H1 (cell line): Measurements from ENCODE around the gene KISS1R. TPM values are rescaled to one million over a fixed set of nuclear protein-coding genes. Genes with fewer than 3 reads are reported as not detected.

ENCODE experiments used
- CTCF ChIA-PET: fragments of 300-600 bp; sonication (Branson Sonifier 250); formaldehyde crosslinking; loops from one replicate; lab custom pipeline; 2021; ENCODE audit not compliant: partially characterized antibody; lab: Charles Lee
- POLR2A ChIA-PET: fragments of 300-600 bp; sonication (Branson Sonifier 250); formaldehyde crosslinking; loops from one replicate; lab custom pipeline; 2021; ENCODE audit warnings: inconsistent platforms; ENCODE audit not compliant: partially characterized antibody; lab: Charles Lee
- DNase-seq, 2 experiments: peaks; one replicate each; pipeline versions ENCODE4 v3.0.0 to v3.0.0-alpha.2; 2010 to 2022; ENCODE audit warnings: low spot score in 2 of 2, low read depth in 1 of 2, mixed read lengths in 1 of 2
- FAIRE-seq: peaks from 2 replicates; lab custom pipeline; 2011; peaks lifted over from hg19 to GRCh38; lab: Jason Lieb, UNC
- H2AFZ ChIP-seq: 2 replicates; pipeline ENCODE4 v1.8.1; 2012; ENCODE audit warnings: low read length, inconsistent platforms
- H2AK5ac ChIP-seq: 2 replicates; pipeline ENCODE4 v1.6.1; 2013; ENCODE audit warnings: low read depth, low read length
- H2BK120ac ChIP-seq: replicated peaks from 2 replicates; pipeline ENCODE3; 2013; ENCODE audit warnings: low read depth, low read length, inconsistent platforms
- H2BK12ac ChIP-seq: 2 replicates; pipeline ENCODE4 v1.6.1; 2013; ENCODE audit warnings: low read depth, low read length
- H2BK15ac ChIP-seq: 2 replicates; pipeline ENCODE4 v1.6.1; 2013; ENCODE audit warnings: low read length
- H2BK20ac ChIP-seq: 2 replicates; pipeline ENCODE4 v1.6.1; 2013; ENCODE audit warnings: low read length
- H2BK5ac ChIP-seq: 2 replicates; pipeline ENCODE4 v1.6.1; 2013; ENCODE audit warnings: low read depth, low read length
- H3K14ac ChIP-seq: 2 replicates; pipeline ENCODE4 v1.6.1; 2013; ENCODE audit warnings: inconsistent platforms; ENCODE audit not compliant: insufficient read length
- H3K18ac ChIP-seq: 2 replicates; pipeline ENCODE4 v1.6.1; 2013; ENCODE audit warnings: low read length; ENCODE audit errors: extremely low read depth
- H3K23ac ChIP-seq: 2 replicates; pipeline ENCODE4 v1.6.1; 2013; ENCODE audit warnings: inconsistent platforms; ENCODE audit not compliant: insufficient read length
- H3K23me2 ChIP-seq: 2 replicates; pipeline ENCODE4 v1.6.1; 2013; ENCODE audit warnings: low read depth, low read length
- H3K27ac ChIP-seq: 2 replicates; pipeline ENCODE4 v1.6.1; 2011; ENCODE audit warnings: low read depth, low read length, inconsistent platforms
- H3K27me3 ChIP-seq, 4 experiments: replicated peaks in 1 of 4; 1 replicate in 1 of 4; 2 replicates in 3 of 4; pipeline versions ENCODE4 v1.6.1 to v1.8.1; 2011 to 2013; ENCODE audit warnings: low read length in 3 of 4, mild to moderate bottlenecking in 3 of 4, inconsistent platforms in 2 of 4, mixed read lengths in 2 of 4, moderate library complexity in 1 of 4; ENCODE audit not compliant: control insufficient read depth in 3 of 4, insufficient read depth in 3 of 4; ENCODE audit errors: extremely low read depth in 1 of 4
- H3K36me3 ChIP-seq, 4 experiments: 2 replicates each; pipeline versions ENCODE4 v1.6.1 to v1.8.1; 2011 to 2013; ENCODE audit warnings: mild to moderate bottlenecking in 4 of 4, low read length in 3 of 4, moderate library complexity in 2 of 4, control low read depth in 1 of 4, inconsistent platforms in 1 of 4; ENCODE audit not compliant: insufficient read depth in 4 of 4, control insufficient read depth in 2 of 4
- H3K4ac ChIP-seq: replicated peaks from 2 replicates; pipeline ENCODE3; 2013; ENCODE audit warnings: low read length, low read depth, mixed read lengths, inconsistent platforms; ENCODE audit not compliant: insufficient read length
- H3K4me1 ChIP-seq, 4 experiments: replicated peaks in 1 of 4; 1 replicate in 1 of 4; 2 replicates in 3 of 4; pipeline versions ENCODE4 v1.6.1 to v1.8.1; 2011 to 2013; ENCODE audit warnings: low read length in 3 of 4, inconsistent platforms in 2 of 4, mixed read lengths in 1 of 4; ENCODE audit not compliant: insufficient read depth in 4 of 4, control insufficient read depth in 3 of 4
- H3K4me2 ChIP-seq, 2 experiments: 2 replicates each; pipeline versions ENCODE4 v1.6.1 to v1.8.1; 2011 to 2013; ENCODE audit warnings: low read depth in 2 of 2, low read length in 2 of 2, control low read depth in 1 of 2, inconsistent platforms in 1 of 2, mild to moderate bottlenecking in 1 of 2; ENCODE audit not compliant: insufficient read depth in 1 of 2
- H3K4me3 ChIP-seq, 4 experiments: fragments of 200-600, 300-600 bp in 1 of 4; sonication (generic), shearing (Covaris generic), sonication (Bioruptor Twin) in 1 of 4; 2 replicates each; pipeline versions ENCODE4 v1.5.1 to v1.8.1; 2011 to 2016; ENCODE audit warnings: low read length in 4 of 4, low read depth in 3 of 4, control low read depth in 2 of 4, inconsistent platforms in 2 of 4, mild to moderate bottlenecking in 2 of 4, mixed read lengths in 1 of 4, moderate library complexity in 1 of 4; ENCODE audit not compliant: insufficient read depth in 2 of 4; ENCODE audit errors: extremely low read depth in 1 of 4
- H3K56ac ChIP-seq: replicated peaks from 2 replicates; pipeline ENCODE3; 2013; ENCODE audit warnings: low read depth, mild to moderate bottlenecking, mixed read lengths, low read length, inconsistent platforms; ENCODE audit not compliant: insufficient read length
- H3K79me1 ChIP-seq: 2 replicates; pipeline ENCODE4 v1.6.1; 2013; ENCODE audit warnings: low read depth, low read length, control low read depth
- H3K79me2 ChIP-seq, 2 experiments: 2 replicates each; pipeline versions ENCODE4 v1.6.1 to v1.8.1; 2012 to 2013; ENCODE audit warnings: low read length in 2 of 2, mild to moderate bottlenecking in 2 of 2, inconsistent platforms in 1 of 2; ENCODE audit not compliant: insufficient read depth in 2 of 2, control insufficient read depth in 1 of 2
- H3K9ac ChIP-seq, 4 experiments: replicated peaks in 1 of 4; 1 replicate in 1 of 4; 2 replicates in 3 of 4; pipeline versions ENCODE4 v1.6.1 to v1.8.1; 2011 to 2013; ENCODE audit warnings: low read depth in 3 of 4, low read length in 3 of 4, control low read depth in 2 of 4, mild to moderate bottlenecking in 2 of 4, moderate library complexity in 2 of 4, inconsistent platforms in 1 of 4; ENCODE audit errors: extremely low read depth in 1 of 4
- H3K9me3 ChIP-seq, 2 experiments: 2 replicates each; pipeline versions ENCODE4 v1.6.1 to v1.8.1; 2012 to 2013; ENCODE audit warnings: mild to moderate bottlenecking in 2 of 2, moderate library complexity in 2 of 2, control low read depth in 1 of 2, inconsistent platforms in 1 of 2, low read depth in 1 of 2, low read length in 1 of 2, mixed read lengths in 1 of 2; ENCODE audit not compliant: insufficient read depth in 2 of 2
- H4K20me1 ChIP-seq, 2 experiments: replicated peaks in 1 of 2; 2 replicates each; pipeline versions ENCODE3 to v1.8.1; 2011 to 2013; ENCODE audit warnings: inconsistent platforms in 2 of 2, low read length in 2 of 2, mild to moderate bottlenecking in 1 of 2; ENCODE audit not compliant: insufficient read depth in 2 of 2, control insufficient read depth in 1 of 2
- H4K5ac ChIP-seq: 2 replicates; pipeline ENCODE4 v1.6.1; 2013; ENCODE audit warnings: low read length, low read depth, mixed read lengths, inconsistent platforms; ENCODE audit not compliant: insufficient read length
- H4K8ac ChIP-seq: 2 replicates; pipeline ENCODE4 v1.8.0; 2013; ENCODE audit warnings: mild to moderate bottlenecking, moderate library complexity, low read length, inconsistent platforms; ENCODE audit not compliant: insufficient read depth; ENCODE audit errors: extremely low read depth
- H4K91ac ChIP-seq: replicated peaks from 2 replicates; pipeline ENCODE3; 2013; ENCODE audit warnings: low read length, mixed read lengths, inconsistent platforms; ENCODE audit not compliant: insufficient read length
- CBX5 ChIP-seq: fragments of 300-800, 300-1000 bp; sonication (generic); IDR thresholded peaks from 2 replicates; pipeline ENCODE4 v1.7.1; 2016; ENCODE audit warnings: antibody characterized with exemption, low read length, low read depth
- EP300 ChIP-seq, 2 experiments: IDR thresholded peaks; 1 replicate in 1 of 2; 2 replicates in 1 of 2; pipeline ENCODE4 v1.6.1; 2011 to 2012; ENCODE audit warnings: low read depth in 2 of 2, low read length in 2 of 2, mild to moderate bottlenecking in 2 of 2, borderline replicate concordance in 1 of 2, inconsistent platforms in 1 of 2, moderate library complexity in 1 of 2
- WGBS, 2 experiments: shearing (Covaris generic) in 1 of 2; methylation state at CpG; one replicate each; pipeline versions ENCODE4 v1.1.6 to v1.1.7; 2013 to 2015; ENCODE audit warnings: low lambda C conversion rate in 2 of 2, mixed read lengths in 2 of 2, inconsistent platforms in 1 of 2, low coverage in 1 of 2, missing lambda C conversion rate in 1 of 2; ENCODE audit not compliant: insufficient replicate concordance in 2 of 2, insufficient coverage in 1 of 2, insufficient read length in 1 of 2; ENCODE audit errors: extremely low coverage in 1 of 2, missing lambda C conversion rate in 1 of 2; 5-methylcytosine and 5-hydroxymethylcytosine counted together
- polyA plus RNA-seq, 7 experiments: library from polyadenylated mRNA; depleted of rRNA in 3 of 7; stranded (reverse) in 5 of 7; unstranded in 2 of 7; fragments of >200 nt in 5 of 7; fragments of 200-250 nt in 2 of 7; gene quantifications; 1 replicate in 5 of 7; 2 replicates in 1 of 7; 4 replicates in 1 of 7; pipeline versions ENCODE4 v1.2.1 to v1.2.3, GENCODE V29; 2011 to 2013; ENCODE audit warnings: missing spikeins in 2 of 7, mixed read lengths in 2 of 7
- total RNA-seq: library from RNA; stranded (reverse); fragmentation: NEBNext Ultra II Directional; extraction: Animal tissue kit (Norgen Biotek cat#: 25700); gene quantifications from 2 replicates; pipeline ENCODE4 v1.2.1, GENCODE V29; 2021

Gene KISS1R
- total and polyA plus RNA-seq, 2 of the 8 experiments (the other 6 are each of a cell fraction or from before 2014, with no cell fraction given), result 2.3 to 2.7 TPM

- Histone ChIP-seq H3K36me3 (peaks cover 2 to 18% (median 11%) of the 10 kb centered on the region in 4 experiments), H2AK5ac (no peak overlapping the region), H3K23me2 (no peaks in the 10 kb centered on the region), H3K4me3 (no peak overlapping the region), H4K20me1 (peaks cover 0 to 3% of the 10 kb centered on the region in 2 experiments), H3K9ac (no peak overlapping the region), H3K9me3 (peaks cover 0 to 3% of the 10 kb centered on the region in 2 experiments; a peak in 1 of 4 replicates), H3K23ac (no peak overlapping the region), H3K18ac (peak overlapping the region; percentile 48), H2BK120ac (no peak overlapping the region), H2BK15ac (no peak overlapping the region), H3K27ac (no peak overlapping the region), H2BK12ac (0 out of 2 replicates have a peak overlapping the region, but pooled peaks have one; percentile 27), H3K4me1 (peaks cover 5 to 22% (median 14%) of the 10 kb centered on the region in 4 experiments), H2BK5ac (no peak overlapping the region), H2AFZ (no peak overlapping the region), H3K27me3 (no peaks in the 10 kb centered on the region), H4K5ac (no peak overlapping the region), H3K4ac (no peak overlapping the region), H4K91ac (no peak overlapping the region), H3K79me1 (peaks cover 4% of the 10 kb centered on the region; the same call in 1 of the 2 replicates), H3K79me2 (peaks cover 0 to 8% of the 10 kb centered on the region in 2 experiments; a peak in 1 of 4 replicates), H3K4me2 (no peak overlapping the region), H2BK20ac (no peak overlapping the region), H4K8ac (peak overlapping the region; percentile 66), H3K56ac (no peak overlapping the region), H3K14ac (no peak overlapping the region)
- ChIA-PET CTCF (interaction anchor here (0.8 to 2.7 kb wide), 4 partner anchors 9 to 22 kb away, joined by 4 to 18 read pairs (median 9); no protein-coding TSS in a partner anchor), POLR2A (interaction anchor here (1.0 kb wide), 1 partner anchor 24 kb away, joined by 4 read pairs; no protein-coding TSS in a partner anchor)
- TF ChIP-seq EP300 (IDR thresholded peaks at IDR 0.05; ENCODE audit: borderline replicate concordance in 1 of 2, low read depth in 2 of 2, low read length in 2 of 2) (no peak), CBX5 (no peak)
- 94% methylated on average over 8 of the region's 8 CpGs; no CpG with 5 or more reads in 1 of the 2 experiments for WGBS, 2 experiments
- DNase-seq, result no peak
- no peak for FAIRE-seq
Measured at GRCh38 chr19:960601-960938, 43.4 kb downstream of the KISS1R start.
